Stomach (tissue), 4 donors: ENCODE data around the gene SGK1.

ENCODE experiments used
- POLR2A ChIP-seq, 4 donors: fragments of 450-650 bp; IDR thresholded peaks; one replicate each; pipeline ENCODE4 v1.6.1; 2016; ENCODE audit warnings: antibody characterized with exemption in 4 of 4, control low read depth in 2 of 4, mild to moderate bottlenecking in 1 of 4, moderate library complexity in 1 of 4
- POLR2AphosphoS5 ChIP-seq, 3 donors: sonication (generic); formaldehyde crosslinking; IDR thresholded peaks; one replicate each; pipeline ENCODE4 v1.6.1; 2016; ENCODE audit warnings: antibody characterized with exemption in 3 of 3
- TF ChIP-seq, protein P1 (sequence below), 7 experiments: fragments of 450-650 bp in 4 of 7; fragments of 200-600 bp in 3 of 7; sonication (generic) in 3 of 7; IDR thresholded peaks; one replicate each; pipeline ENCODE4 v1.5.1; 2016 to 2019; ENCODE audit warnings: antibody characterized with exemption in 7 of 7, control low read depth in 2 of 7, mild to moderate bottlenecking in 1 of 7

DNA sequence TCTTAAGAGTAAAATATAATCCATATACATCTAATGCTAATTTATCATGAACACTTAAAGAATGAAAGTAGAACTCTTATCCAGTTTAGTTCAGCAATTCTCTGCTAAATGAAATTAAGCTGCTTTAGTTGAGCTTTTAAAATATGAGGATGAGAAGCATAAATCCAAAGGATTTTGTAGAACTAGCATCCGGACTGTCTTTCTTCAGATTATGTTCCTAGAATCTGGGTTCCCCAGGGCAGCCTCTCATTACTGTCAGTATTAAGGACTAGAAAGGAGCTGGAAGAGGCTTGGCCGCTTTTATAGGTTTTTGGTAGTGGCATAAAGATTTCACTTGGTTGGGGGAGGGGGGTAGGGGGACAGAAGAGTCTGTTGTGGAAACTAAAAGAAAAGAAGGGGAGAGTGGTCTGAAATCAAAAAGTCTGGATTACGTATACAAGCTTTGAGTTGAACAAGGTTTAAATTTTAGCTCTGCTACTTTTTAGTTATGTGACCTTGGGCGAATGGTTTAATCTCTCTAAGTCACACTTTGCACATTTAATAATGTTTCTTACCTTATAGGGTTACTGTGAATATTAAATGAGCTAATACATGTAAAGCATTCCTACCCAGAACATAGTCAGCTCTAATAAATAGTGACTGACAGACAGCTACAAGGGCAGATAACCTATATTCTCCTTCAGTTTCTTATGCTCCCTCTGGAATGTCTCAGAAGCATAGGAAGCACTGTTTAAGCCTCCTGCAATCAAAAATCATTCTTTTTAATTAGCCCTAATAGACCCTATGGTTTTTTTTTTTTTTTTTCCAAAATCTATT lies 3.7 kb downstream of the SGK1 start:
- TF ChIP-seq POLR2AphosphoS5 (IDR thresholded peaks at IDR 0.05), result no peak
- TF ChIP-seq, protein P1, sequence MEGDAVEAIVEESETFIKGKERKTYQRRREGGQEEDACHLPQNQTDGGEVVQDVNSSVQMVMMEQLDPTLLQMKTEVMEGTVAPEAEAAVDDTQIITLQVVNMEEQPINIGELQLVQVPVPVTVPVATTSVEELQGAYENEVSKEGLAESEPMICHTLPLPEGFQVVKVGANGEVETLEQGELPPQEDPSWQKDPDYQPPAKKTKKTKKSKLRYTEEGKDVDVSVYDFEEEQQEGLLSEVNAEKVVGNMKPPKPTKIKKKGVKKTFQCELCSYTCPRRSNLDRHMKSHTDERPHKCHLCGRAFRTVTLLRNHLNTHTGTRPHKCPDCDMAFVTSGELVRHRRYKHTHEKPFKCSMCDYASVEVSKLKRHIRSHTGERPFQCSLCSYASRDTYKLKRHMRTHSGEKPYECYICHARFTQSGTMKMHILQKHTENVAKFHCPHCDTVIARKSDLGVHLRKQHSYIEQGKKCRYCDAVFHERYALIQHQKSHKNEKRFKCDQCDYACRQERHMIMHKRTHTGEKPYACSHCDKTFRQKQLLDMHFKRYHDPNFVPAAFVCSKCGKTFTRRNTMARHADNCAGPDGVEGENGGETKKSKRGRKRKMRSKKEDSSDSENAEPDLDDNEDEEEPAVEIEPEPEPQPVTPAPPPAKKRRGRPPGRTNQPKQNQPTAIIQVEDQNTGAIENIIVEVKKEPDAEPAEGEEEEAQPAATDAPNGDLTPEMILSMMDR (IDR thresholded peaks at IDR 0.05), result no peak
- no peak for TF ChIP-seq POLR2A (IDR thresholded peaks at IDR 0.05)
